ENCODE data around the gene AVPR1B. TPM values are rescaled to one million over a fixed set of nuclear protein-coding genes. Genes with fewer than 3 reads are reported as not detected.

The AVPR1B gene
- not detected in 2 replicates for total RNA-seq (2014; rRNA removed; shearing (Covaris generic))

- DNase-seq (ENCODE audit: low read depth) = peak; percentile 35
Observed at GRCh38 chr1:206117151-206117948, at the start of gene AVPR1B. TSS of gene AVPR1B (minus strand) at chr1:206117388. CDS start at chr1:206116890, 498 bp downstream.

GRCh38 chr1:206145771-206146290, 28.6 kb upstream of the AVPR1B start:
- DNase-seq (ENCODE audit: low read depth) = no peak

GRCh38 chr1:206144605-206145004, 27.4 kb upstream of the AVPR1B start:
- DNase-seq (ENCODE audit: low read depth) = no peak

- DNase-seq (ENCODE audit: low read depth) = no peak
Observed at GRCh38 chr1:206143537-206144172, 26.5 kb upstream of the AVPR1B start.

GRCh38 chr1:206142770-206143169, 25.6 kb upstream of the AVPR1B start:
- DNase-seq (ENCODE audit: low read depth) = no peak

GRCh38 chr1:206142011-206142410, 24.8 kb upstream of the AVPR1B start:
- DNase-seq (ENCODE audit: low read depth) = no peak

- DNase-seq (ENCODE audit: low read depth) = no peak
Observed at GRCh38 chr1:206136241-206136640, 19.1 kb upstream of the AVPR1B start.

GRCh38 chr1:206135248-206135647, 18.1 kb upstream of the AVPR1B start:
- DNase-seq (ENCODE audit: low read depth) = no peak

GRCh38 chr1:206133751-206134415, 16.7 kb upstream of the AVPR1B start:
- no peak for DNase-seq (ENCODE audit: low read depth)

GRCh38 chr1:206131037-206131436, 13.8 kb upstream of the AVPR1B start:
- no peak for DNase-seq (ENCODE audit: low read depth)

GRCh38 chr1:206128196-206128595, 11.0 kb upstream of the AVPR1B start:
- DNase-seq (ENCODE audit: low read depth) = peak; percentile 80

- DNase-seq (ENCODE audit: low read depth) = no peak
Observed at GRCh38 chr1:206127336-206127735, 10.1 kb upstream of the AVPR1B start.

GRCh38 chr1:206125346-206125745, 8.2 kb upstream of the AVPR1B start:
- DNase-seq (ENCODE audit: low read depth) = no peak

- no peak for DNase-seq (ENCODE audit: low read depth)
Observed at GRCh38 chr1:206122686-206123085, 5.5 kb upstream of the AVPR1B start.

- DNase-seq (ENCODE audit: low read depth) = no peak
Observed at GRCh38 chr1:206121269-206121668, 4.1 kb upstream of the AVPR1B start.

- DNase-seq (ENCODE audit: low read depth) = no peak
Observed at GRCh38 chr1:206120406-206120805, 3.2 kb upstream of the AVPR1B start.

GRCh38 chr1:206116873-206117150, 376 bp downstream of the AVPR1B start:
- no peak for DNase-seq (ENCODE audit: low read depth)

GRCh38 chr1:206116191-206116872, 856 bp downstream of the AVPR1B start:
- DNase-seq (ENCODE audit: low read depth) = no peak

- DNase-seq (ENCODE audit: low read depth) = no peak
Observed at GRCh38 chr1:206115791-206116190, 1.4 kb downstream of the AVPR1B start.

- DNase-seq (ENCODE audit: low read depth) = no peak
Observed at GRCh38 chr1:206114692-206115640, 2.2 kb downstream of the AVPR1B start.

Measured in M059J (cell line).